T-helper 2 cell treated with Interferon-gamma antibody and Interleukin-4, amounts not matched to agents 5 μg/mL and 100 μg/mL, for 36 hours (primary cell): ENCODE results near the gene PDE10A.

ENCODE experiments used
- DNase-seq: peaks from one replicate; pipeline ENCODE4 v3.0.0; 2021; ENCODE audit warnings: low spot score
- H3K27ac Mint-ChIP-seq: one replicate; pipeline ENCODE4 v1.8.0; 2021; ENCODE audit warnings: mild to moderate bottlenecking, mixed read lengths
- H3K27me3 Mint-ChIP-seq: one replicate; pipeline ENCODE4 v1.8.0; 2021; ENCODE audit warnings: low read depth, mixed read lengths
- H3K36me3 Mint-ChIP-seq: one replicate; pipeline ENCODE4 v1.8.0; 2021; ENCODE audit warnings: low read depth, mixed read lengths
- H3K4me1 Mint-ChIP-seq: one replicate; pipeline ENCODE4 v1.8.0; 2021; ENCODE audit warnings: low read depth, mixed read lengths
- H3K4me3 Mint-ChIP-seq: one replicate; pipeline ENCODE4 v1.8.0; 2022; ENCODE audit warnings: mild to moderate bottlenecking, moderate library complexity, mixed read lengths
- H3K9me3 Mint-ChIP-seq: one replicate; pipeline ENCODE4 v1.8.0; 2021; ENCODE audit warnings: mixed read lengths

Gene PDE10A

GRCh38 chr6:165654144-165654543, 8.9 kb downstream of the PDE10A start:
- Mint-ChIP-seq H3K27me3 (peaks cover 11% of the 10 kb centered on the region), H3K27ac (no peak overlapping the region), H3K36me3 (no peaks in the 10 kb centered on the region), H3K4me1 (no peaks in the 10 kb centered on the region), H3K4me3 (no peak overlapping the region), H3K9me3 (no peaks in the 10 kb centered on the region)
- no peak for DNase-seq

GRCh38 chr6:165653607-165654006, 9.4 kb downstream of the PDE10A start:
- no peaks in the 10 kb centered on the region for H3K9me3 Mint-ChIP-seq
- no peak for DNase-seq
- H3K36me3 Mint-ChIP-seq = no peaks in the 10 kb centered on the region
- H3K4me1 Mint-ChIP-seq = no peaks in the 10 kb centered on the region
- peaks cover 7% of the 10 kb centered on the region for H3K27me3 Mint-ChIP-seq
- no peak overlapping the region for H3K27ac Mint-ChIP-seq
- no peak overlapping the region for H3K4me3 Mint-ChIP-seq

- Mint-ChIP-seq H3K9me3 (no peaks in the 10 kb centered on the region), H3K4me3 (no peak overlapping the region), H3K4me1 (no peaks in the 10 kb centered on the region), H3K36me3 (no peaks in the 10 kb centered on the region), H3K27me3 (peaks cover 3% of the 10 kb centered on the region), H3K27ac (no peak overlapping the region)
- DNase-seq = no peak
Observed at GRCh38 chr6:165653196-165653595, 9.8 kb downstream of the PDE10A start.

GRCh38 chr6:165652766-165653165, 10.3 kb downstream of the PDE10A start:
- H3K27me3 Mint-ChIP-seq = no peaks in the 10 kb centered on the region
- no peak for DNase-seq
- no peaks in the 10 kb centered on the region for H3K36me3 Mint-ChIP-seq
- H3K27ac Mint-ChIP-seq = no peak overlapping the region
- H3K9me3 Mint-ChIP-seq = no peaks in the 10 kb centered on the region
- H3K4me1 Mint-ChIP-seq = no peaks in the 10 kb centered on the region
- no peak overlapping the region for H3K4me3 Mint-ChIP-seq

GRCh38 chr6:165649166-165650137, 13.6 kb downstream of the PDE10A start:
- DNase-seq = no peak
- Mint-ChIP-seq H3K27me3 (no peaks in the 10 kb centered on the region), H3K4me1 (no peaks in the 10 kb centered on the region), H3K9me3 (no peaks in the 10 kb centered on the region), H3K27ac (no peak overlapping the region), H3K4me3 (no peak overlapping the region), H3K36me3 (no peaks in the 10 kb centered on the region)

- Mint-ChIP-seq H3K27ac (no peak overlapping the region), H3K4me1 (no peaks in the 10 kb centered on the region), H3K36me3 (no peaks in the 10 kb centered on the region), H3K27me3 (no peaks in the 10 kb centered on the region), H3K4me3 (no peak overlapping the region), H3K9me3 (no peaks in the 10 kb centered on the region)
- no peak for DNase-seq
Observed at GRCh38 chr6:165647041-165647440, 16.0 kb downstream of the PDE10A start.

- H3K27ac Mint-ChIP-seq = no peak overlapping the region
- no peaks in the 10 kb centered on the region for H3K36me3 Mint-ChIP-seq
Observed at GRCh38 chr6:165645919-165646318, 17.1 kb downstream of the PDE10A start.

GRCh38 chr6:165644586-165645266, 18.3 kb downstream of the PDE10A start:
- Mint-ChIP-seq H3K36me3 (no peaks in the 10 kb centered on the region), H3K27me3 (no peaks in the 10 kb centered on the region), H3K4me1 (no peaks in the 10 kb centered on the region), H3K4me3 (no peak overlapping the region), H3K9me3 (no peaks in the 10 kb centered on the region), H3K27ac (no peak overlapping the region)
- DNase-seq = no peak

More at GRCh38 chr6:165645919-165646318, 17.1 kb downstream of the PDE10A start:
- no peaks in the 10 kb centered on the region for H3K9me3 Mint-ChIP-seq
- no peak for DNase-seq
- no peak overlapping the region for H3K4me3 Mint-ChIP-seq
- H3K27me3 Mint-ChIP-seq = no peaks in the 10 kb centered on the region
- H3K4me1 Mint-ChIP-seq = no peaks in the 10 kb centered on the region

- no peaks in the 10 kb centered on the region for H3K36me3 Mint-ChIP-seq
- H3K27me3 Mint-ChIP-seq = no peaks in the 10 kb centered on the region
- no peak overlapping the region for H3K4me3 Mint-ChIP-seq
- no peak for DNase-seq
- H3K27ac Mint-ChIP-seq = no peak overlapping the region
- no peaks in the 10 kb centered on the region for H3K4me1 Mint-ChIP-seq
- H3K9me3 Mint-ChIP-seq = no peaks in the 10 kb centered on the region
Observed at GRCh38 chr6:165643015-165643414, 20.0 kb downstream of the PDE10A start.

GRCh38 chr6:165641672-165642156, 21.3 kb downstream of the PDE10A start:
- DNase-seq = no peak
- H3K36me3 Mint-ChIP-seq = no peaks in the 10 kb centered on the region
- H3K9me3 Mint-ChIP-seq = no peaks in the 10 kb centered on the region
- no peak overlapping the region for H3K27ac Mint-ChIP-seq
- H3K27me3 Mint-ChIP-seq = no peaks in the 10 kb centered on the region
- no peaks in the 10 kb centered on the region for H3K4me1 Mint-ChIP-seq
- no peak overlapping the region for H3K4me3 Mint-ChIP-seq

- Mint-ChIP-seq H3K4me1 (no peaks in the 10 kb centered on the region), H3K4me3 (no peak overlapping the region), H3K27ac (no peak overlapping the region), H3K36me3 (no peaks in the 10 kb centered on the region), H3K27me3 (no peaks in the 10 kb centered on the region), H3K9me3 (no peaks in the 10 kb centered on the region)
- DNase-seq = no peak
Observed at GRCh38 chr6:165640806-165641205, 22.2 kb downstream of the PDE10A start.

- Mint-ChIP-seq H3K27me3 (peaks cover 10% of the 10 kb centered on the region), H3K27ac (no peak overlapping the region), H3K36me3 (no peaks in the 10 kb centered on the region), H3K9me3 (no peaks in the 10 kb centered on the region), H3K4me1 (peaks cover 5% of the 10 kb centered on the region), H3K4me3 (no peak overlapping the region)
- no peak for DNase-seq
Observed at GRCh38 chr6:165638530-165638929, 24.5 kb downstream of the PDE10A start.

GRCh38 chr6:165637586-165637985, 25.5 kb downstream of the PDE10A start:
- Mint-ChIP-seq H3K4me3 (no peak overlapping the region), H3K9me3 (no peaks in the 10 kb centered on the region), H3K4me1 (peaks cover 5% of the 10 kb centered on the region), H3K27ac (no peak overlapping the region), H3K36me3 (no peaks in the 10 kb centered on the region), H3K27me3 (peaks cover 16% of the 10 kb centered on the region)
- no peak for DNase-seq

GRCh38 chr6:165636402-165637048, 26.5 kb downstream of the PDE10A start:
- Mint-ChIP-seq H3K4me3 (no peak overlapping the region), H3K36me3 (no peaks in the 10 kb centered on the region), H3K27ac (no peak overlapping the region), H3K4me1 (peaks cover 9% of the 10 kb centered on the region), H3K27me3 (peaks cover 16% of the 10 kb centered on the region), H3K9me3 (no peaks in the 10 kb centered on the region)
- DNase-seq = no peak
